Astrocyte (in vitro differentiated cells and primary cell): ENCODE measurements around the gene ZNF684. TPM values are rescaled to one million over a fixed set of nuclear protein-coding genes. Genes with fewer than 3 reads are reported as not detected.

Source experiments
- DNase-seq: peaks from one replicate; pipeline ENCODE4 v3.0.0-alpha.2; 2010; ENCODE audit warnings: low read depth
- FAIRE-seq: peaks from 2 replicates; lab custom pipeline; 2011; peaks lifted over from hg19 to GRCh38; lab: Jason Lieb, UNC
- H2AFZ ChIP-seq: 2 replicates; pipeline ENCODE4 v1.6.0; 2012; ENCODE audit warnings: low read depth, low read length, inconsistent platforms
- H3K27ac ChIP-seq: 2 replicates; pipeline ENCODE4 v1.5.1; 2011; ENCODE audit warnings: low read depth, low read length, inconsistent platforms
- H3K27me3 ChIP-seq: 2 replicates; pipeline ENCODE4 v1.6.0; 2011; ENCODE audit warnings: low read length, inconsistent platforms; ENCODE audit not compliant: insufficient read depth
- H3K36me3 ChIP-seq: 2 replicates; pipeline ENCODE4 v1.5.1; 2011; ENCODE audit warnings: low read length, inconsistent platforms; ENCODE audit not compliant: insufficient read depth
- H3K4me1 ChIP-seq: 2 replicates; pipeline ENCODE4 v1.5.1; 2011; ENCODE audit warnings: low read length, inconsistent platforms; ENCODE audit not compliant: insufficient read depth
- H3K4me2 ChIP-seq: 2 replicates; pipeline ENCODE4 v1.6.0; 2012; ENCODE audit warnings: low read length, inconsistent platforms
- H3K4me3 ChIP-seq: 2 replicates; pipeline ENCODE4 v1.5.1; 2011; ENCODE audit warnings: low read depth, mild to moderate bottlenecking, low read length, inconsistent platforms; ENCODE audit not compliant: insufficient read depth
- H3K79me2 ChIP-seq: 2 replicates; pipeline ENCODE4 v1.6.0; 2012; ENCODE audit warnings: mild to moderate bottlenecking, low read length, inconsistent platforms; ENCODE audit not compliant: insufficient read depth
- H3K9ac ChIP-seq: 2 replicates; pipeline ENCODE4 v1.6.0; 2012; ENCODE audit warnings: mild to moderate bottlenecking, low read length, inconsistent platforms
- H3K9me3 ChIP-seq: 2 replicates; pipeline ENCODE4 v1.5.1; 2012; ENCODE audit warnings: low read depth, mild to moderate bottlenecking, low read length, inconsistent platforms; ENCODE audit not compliant: insufficient read depth
- H4K20me1 ChIP-seq: 2 replicates; pipeline ENCODE4 v1.6.0; 2012; ENCODE audit warnings: low read length, inconsistent platforms; ENCODE audit not compliant: insufficient read depth
- H3K27ac Mint-ChIP-seq: one replicate; pipeline ENCODE4 v1.8.0; 2021; ENCODE audit warnings: mild to moderate bottlenecking, mixed read lengths; ENCODE audit not compliant: unreplicated experiment
- H3K27me3 Mint-ChIP-seq: one replicate; pipeline ENCODE4 v1.8.0; 2021; ENCODE audit warnings: low read depth, mixed read lengths; ENCODE audit not compliant: unreplicated experiment
- H3K36me3 Mint-ChIP-seq: one replicate; pipeline ENCODE4 v1.8.0; 2021; ENCODE audit warnings: low read depth, mixed read lengths; ENCODE audit not compliant: unreplicated experiment
- H3K4me1 Mint-ChIP-seq: one replicate; pipeline ENCODE4 v1.8.0; 2021; ENCODE audit warnings: low read depth, mixed read lengths; ENCODE audit not compliant: unreplicated experiment
- H3K4me3 Mint-ChIP-seq: one replicate; pipeline ENCODE4 v1.8.0; 2021; ENCODE audit warnings: mild to moderate bottlenecking, moderate library complexity, mixed read lengths; ENCODE audit not compliant: unreplicated experiment
- H3K9me3 Mint-ChIP-seq: one replicate; pipeline ENCODE4 v1.8.0; 2021; ENCODE audit warnings: mild to moderate bottlenecking, mixed read lengths; ENCODE audit not compliant: unreplicated experiment
- CTCF ChIP-seq: IDR thresholded peaks from 2 replicates; pipeline ENCODE4 v1.5.1; 2011; ENCODE audit warnings: low read depth, mild to moderate bottlenecking, inconsistent platforms, low read length, moderate library complexity; ENCODE audit not compliant: insufficient read depth
- EZH2 ChIP-seq: IDR thresholded peaks from 2 replicates; pipeline ENCODE4 v1.6.1; 2012; ENCODE audit warnings: mild to moderate bottlenecking, low read length, inconsistent platforms; ENCODE audit not compliant: insufficient read depth
- total RNA-seq: library from RNA; stranded (reverse); gene quantifications from 2 replicates; pipeline ENCODE4 v1.2.1, GENCODE V29; 2021

ZNF684 gene
- total RNA-seq, 1 donor from 2014 or later = 3.9 TPM

DNA sequence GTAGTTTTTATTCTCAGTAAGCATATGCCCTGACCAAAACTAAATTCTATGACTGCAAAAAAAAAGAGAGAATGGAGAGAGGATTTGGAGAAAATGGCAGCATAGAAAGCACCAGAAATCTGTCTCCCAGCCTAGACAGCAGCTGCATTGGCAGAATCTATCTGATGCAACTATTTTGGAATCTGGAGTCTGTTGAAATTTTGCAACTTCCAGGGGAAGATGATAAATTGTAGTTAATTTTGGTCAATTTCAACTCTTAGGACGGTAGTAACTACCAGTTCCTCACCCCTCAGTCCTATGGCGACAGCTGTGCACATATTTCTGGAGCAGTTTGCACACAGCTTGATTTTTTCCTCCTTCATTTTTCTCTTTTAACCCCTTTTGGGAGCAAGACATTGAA is 11.9 kb upstream of the ZNF684 start:
- no peaks in the 10 kb centered on the region for H3K4me1 Mint-ChIP-seq
- Histone ChIP-seq H3K36me3 (peaks cover 12% of the 10 kb centered on the region), H3K4me1 (no peaks in the 10 kb centered on the region), H3K9me3 (peaks cover 7% of the 10 kb centered on the region), H3K4me2 (no peak overlapping the region), H3K4me3 (no peak overlapping the region), H4K20me1 (no peaks in the 10 kb centered on the region), H2AFZ (no peak overlapping the region), H3K79me2 (no peaks in the 10 kb centered on the region), H3K27ac (no peak overlapping the region), H3K9ac (no peak overlapping the region), H3K27me3 (no peaks in the 10 kb centered on the region)
- H3K36me3 Mint-ChIP-seq = peaks cover 24% of the 10 kb centered on the region
- FAIRE-seq (no peak), DNase-seq (no peak)
- H3K27me3 Mint-ChIP-seq = no peaks in the 10 kb centered on the region
- H3K4me3 Mint-ChIP-seq = no peak overlapping the region
- peaks cover 32% of the 10 kb centered on the region for H3K9me3 Mint-ChIP-seq
- TF ChIP-seq CTCF (no peak), EZH2 (no peak)
- no peak overlapping the region for H3K27ac Mint-ChIP-seq

GRCh38 chr1:40530735-40531380 is 579 bp upstream of the ZNF684 start:
- H3K27me3 ChIP-seq = no peaks in the 10 kb centered on the region
- no peaks in the 10 kb centered on the region for H3K36me3 Mint-ChIP-seq
- peak overlapping the region; percentile 99 for H3K4me3 Mint-ChIP-seq
- no peaks in the 10 kb centered on the region for H3K36me3 ChIP-seq
- no peaks in the 10 kb centered on the region for H4K20me1 ChIP-seq
- H3K4me2 ChIP-seq = peak overlapping the region; percentile 99
- no peaks in the 10 kb centered on the region for H3K9me3 ChIP-seq
- peak overlapping the region; percentile 93 for H3K4me3 ChIP-seq
- peaks cover 8% of the 10 kb centered on the region for H3K4me1 ChIP-seq
- no peak for TF ChIP-seq EZH2
- TF ChIP-seq CTCF = no peak
- H3K9ac ChIP-seq = peak overlapping the region; percentile 84
- peaks cover 3% of the 10 kb centered on the region for H3K4me1 Mint-ChIP-seq
- peaks cover 9% of the 10 kb centered on the region for H3K27me3 Mint-ChIP-seq
- H3K9me3 Mint-ChIP-seq = peaks cover 4% of the 10 kb centered on the region
- DNase-seq (no peak), FAIRE-seq (peak; percentile 23)
- H3K27ac ChIP-seq = peak overlapping the region; percentile 78
- H3K79me2 ChIP-seq = peaks cover 4% of the 10 kb centered on the region
- peak overlapping the region; percentile 98 for H2AFZ ChIP-seq
- peak overlapping the region; percentile 87 for H3K27ac Mint-ChIP-seq

DNA sequence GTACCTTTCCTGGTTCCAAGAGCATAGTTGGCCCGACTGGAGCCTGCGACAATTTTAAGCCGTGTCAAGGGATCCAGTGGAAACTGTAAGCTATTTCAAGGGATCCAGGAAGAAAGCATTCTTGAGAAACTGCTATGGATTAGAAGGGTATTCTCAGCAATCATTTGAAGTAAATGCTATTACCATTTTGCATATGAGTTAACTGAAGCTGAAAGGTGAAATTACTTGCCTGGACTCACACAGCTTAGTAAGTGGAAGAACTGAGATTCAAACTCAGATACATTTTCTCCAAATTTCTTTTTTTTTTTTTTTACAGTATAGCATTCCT is 589 bp downstream of the ZNF684 start:
- peak overlapping the region; percentile 78 for H3K27ac ChIP-seq
- H3K27me3 ChIP-seq = no peaks in the 10 kb centered on the region
- peak overlapping the region; percentile 84 for H3K9ac ChIP-seq
- Mint-ChIP-seq H3K9me3 (peaks cover 1% of the 10 kb centered on the region), H3K27me3 (peaks cover 9% of the 10 kb centered on the region), H3K4me3 (peak overlapping the region; percentile 99), H3K4me1 (peaks cover 3% of the 10 kb centered on the region), H3K27ac (peak overlapping the region; percentile 87), H3K36me3 (no peaks in the 10 kb centered on the region)
- no peak for DNase-seq
- no peaks in the 10 kb centered on the region for H3K36me3 ChIP-seq
- peaks cover 8% of the 10 kb centered on the region for H3K4me1 ChIP-seq
- peak overlapping the region; percentile 98 for H2AFZ ChIP-seq
- H3K9me3 ChIP-seq = no peaks in the 10 kb centered on the region
- TF ChIP-seq EZH2 (no peak), CTCF (no peak)
- peaks cover 4% of the 10 kb centered on the region for H3K79me2 ChIP-seq
- peak overlapping the region; percentile 93 for H3K4me3 ChIP-seq
- no peaks in the 10 kb centered on the region for H4K20me1 ChIP-seq
- peak overlapping the region; percentile 99 for H3K4me2 ChIP-seq
- no peak for FAIRE-seq
